Ovary (tissue), 9 donors: ENCODE measurements around the gene ALDOA. TPM values are rescaled to one million over a fixed set of nuclear protein-coding genes. Genes with fewer than 3 reads are reported as not detected.

Experiments used
- DNase-seq, 5 donors: peaks; one replicate each; pipeline ENCODE4 v3.0.0-alpha.2; 2019 to 2020
- H3K27ac ChIP-seq, 2 donors: fragments of 200-600 bp; one replicate each; pipeline versions ENCODE4 v1.5.1 to v1.8.0; 2019 to 2022
- H3K27me3 ChIP-seq: fragments of 200-600 bp; one replicate; pipeline ENCODE4 v1.8.0; 2022
- H3K36me3 ChIP-seq: fragments of 200-600 bp; sonication (generic); one replicate; pipeline ENCODE4 v1.5.1; 2019
- H3K4me1 ChIP-seq: one replicate; pipeline ENCODE4 v1.8.1; 2013; ENCODE audit warnings: mild to moderate bottlenecking, moderate library complexity; ENCODE audit not compliant: insufficient read depth
- H3K4me3 ChIP-seq: fragments of 200-600 bp; sonication (generic); one replicate; pipeline ENCODE4 v1.5.1; 2017
- H3K9me3 ChIP-seq, 2 donors: fragments of 200-600 bp in 1 of 2; sonication (generic) in 1 of 2; one replicate each; pipeline versions ENCODE4 v1.5.1 to v1.8.1; 2013 to 2019; ENCODE audit warnings: mild to moderate bottlenecking in 1 of 2, moderate library complexity in 1 of 2
- EP300 ChIP-seq: sonication (generic); formaldehyde crosslinking; IDR thresholded peaks from one replicate; pipeline ENCODE4 v1.6.1; 2017; ENCODE audit warnings: antibody characterized with exemption
- POLR2A ChIP-seq: fragments of 450-650 bp; IDR thresholded peaks from one replicate; pipeline ENCODE4 v1.6.1; 2017; ENCODE audit warnings: antibody characterized with exemption, mild to moderate bottlenecking, moderate library complexity
- WGBS, 3 donors: extraction: QIAGEN DNeasy Blood & Tissue Kit in 1 of 3; methylation state at CpG; one replicate each; pipeline versions ENCODE4 v1.1.5 to v1.1.7; 2013 to 2017; 5-methylcytosine and 5-hydroxymethylcytosine counted together
- intact Hi-C, 4 donors: fragments of 100-400 bp; cut with DNase I; formaldehyde crosslinking; loops; one replicate each; pipeline versions ENCODE4 v1.11.0 to v1.15.1; 2022 to 2023
- polyA plus RNA-seq, 2 donors: library from polyadenylated mRNA; stranded (reverse); fragments of 200-250 nt in 1 of 2; fragments of 350-450 nt in 1 of 2; fragmentation: Illumina TruSeq in 1 of 2; extraction: RNeasy Lipid Tissue Mini Kit (QIAGEN cat#74804) in 1 of 2; gene quantifications; one replicate each; pipeline ENCODE4 v1.2.3, GENCODE V29; 2013 to 2014
- total RNA-seq, 7 donors: library from RNA; depleted of rRNA in 2 of 7; stranded (reverse); fragments of >200 nt in 2 of 7; fragmentation: NEBNext Ultra II Directional in 3 of 7; extraction: Animal tissue kit (Norgen Biotek cat#: 25700) in 3 of 7; gene quantifications; one replicate each; pipeline versions ENCODE4 v1.1.0 to v1.2.4, GENCODE V29; 2016 to 2023
- TF ChIP-seq, protein P1 (sequence below), 3 donors: fragments of 450-650 bp in 2 of 3; fragments of 200-600 bp in 1 of 3; IDR thresholded peaks; one replicate each; pipeline versions ENCODE4 v1.5.1 to v1.8.0; 2016 to 2022; ENCODE audit warnings: antibody characterized with exemption in 3 of 3, mild to moderate bottlenecking in 1 of 3
- donor health status: DM: no; HTN: no; CAD: no; lungs with moderate emphysema.
- donor health status: DM: no; HTN: no; CAD: no.
- donor health status: Bipolar disorder and iron deficiency.
- donor health status: DM: yes; HTN: yes; CAD: no.
- donor health status: DM: no; HTN: no; CAD: no.
- donor health status: DM: yes; HTN: yes; CAD: no.

Gene ALDOA
- total and polyA plus RNA-seq, 9 donors: 252 to 1,259 (median 835) TPM

DNA sequence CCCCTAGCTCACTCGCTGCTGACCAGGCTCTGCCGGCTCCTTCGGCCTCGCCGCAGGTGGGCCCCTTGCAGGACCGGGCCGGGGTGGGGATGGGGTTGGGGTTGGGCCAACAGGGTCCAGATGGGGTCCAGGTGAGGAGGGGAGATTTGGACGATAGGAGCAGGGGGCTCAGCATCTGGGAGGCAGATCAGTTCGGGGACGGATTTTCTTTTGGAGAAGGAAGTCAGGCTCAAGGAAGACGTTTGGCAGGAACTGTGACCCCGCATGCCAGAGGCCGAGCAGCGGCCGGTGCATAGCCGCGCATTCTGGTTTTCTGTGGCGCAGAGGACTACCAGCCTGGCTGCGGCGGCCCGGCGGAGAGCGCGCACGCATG lies 845 bp upstream of the ALDOA start:
- no peaks in the 10 kb centered on the region for H3K27me3 ChIP-seq
- peak overlapping the region; percentile 97 for H3K4me3 ChIP-seq
- peaks cover 16% of the 10 kb centered on the region for H3K4me1 ChIP-seq
- TF ChIP-seq, protein P1, sequence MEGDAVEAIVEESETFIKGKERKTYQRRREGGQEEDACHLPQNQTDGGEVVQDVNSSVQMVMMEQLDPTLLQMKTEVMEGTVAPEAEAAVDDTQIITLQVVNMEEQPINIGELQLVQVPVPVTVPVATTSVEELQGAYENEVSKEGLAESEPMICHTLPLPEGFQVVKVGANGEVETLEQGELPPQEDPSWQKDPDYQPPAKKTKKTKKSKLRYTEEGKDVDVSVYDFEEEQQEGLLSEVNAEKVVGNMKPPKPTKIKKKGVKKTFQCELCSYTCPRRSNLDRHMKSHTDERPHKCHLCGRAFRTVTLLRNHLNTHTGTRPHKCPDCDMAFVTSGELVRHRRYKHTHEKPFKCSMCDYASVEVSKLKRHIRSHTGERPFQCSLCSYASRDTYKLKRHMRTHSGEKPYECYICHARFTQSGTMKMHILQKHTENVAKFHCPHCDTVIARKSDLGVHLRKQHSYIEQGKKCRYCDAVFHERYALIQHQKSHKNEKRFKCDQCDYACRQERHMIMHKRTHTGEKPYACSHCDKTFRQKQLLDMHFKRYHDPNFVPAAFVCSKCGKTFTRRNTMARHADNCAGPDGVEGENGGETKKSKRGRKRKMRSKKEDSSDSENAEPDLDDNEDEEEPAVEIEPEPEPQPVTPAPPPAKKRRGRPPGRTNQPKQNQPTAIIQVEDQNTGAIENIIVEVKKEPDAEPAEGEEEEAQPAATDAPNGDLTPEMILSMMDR (IDR thresholded peaks at IDR 0.05): no peak
- TF ChIP-seq EP300 (no peak), POLR2A (no peak)
- H3K36me3 ChIP-seq: no peaks in the 10 kb centered on the region
- peak overlapping the region; percentile 91 to 99 for H3K27ac ChIP-seq
- 0 to 1% (median 1%) methylated on average over 21 to 25 of the region's 25 CpGs for whole genome bisulfite sequencing, 3 donors
- no peaks in the 10 kb centered on the region for H3K9me3 ChIP-seq
- intact Hi-C loops: loop anchor here in 2 of 4 donors (2.0 to 10.0 kb wide), 2 partner anchors 28 to 340 kb away; partner anchors contain the start of gene ZNF771 (in 1 of the 2)
- DNase-seq: no peak

DNA sequence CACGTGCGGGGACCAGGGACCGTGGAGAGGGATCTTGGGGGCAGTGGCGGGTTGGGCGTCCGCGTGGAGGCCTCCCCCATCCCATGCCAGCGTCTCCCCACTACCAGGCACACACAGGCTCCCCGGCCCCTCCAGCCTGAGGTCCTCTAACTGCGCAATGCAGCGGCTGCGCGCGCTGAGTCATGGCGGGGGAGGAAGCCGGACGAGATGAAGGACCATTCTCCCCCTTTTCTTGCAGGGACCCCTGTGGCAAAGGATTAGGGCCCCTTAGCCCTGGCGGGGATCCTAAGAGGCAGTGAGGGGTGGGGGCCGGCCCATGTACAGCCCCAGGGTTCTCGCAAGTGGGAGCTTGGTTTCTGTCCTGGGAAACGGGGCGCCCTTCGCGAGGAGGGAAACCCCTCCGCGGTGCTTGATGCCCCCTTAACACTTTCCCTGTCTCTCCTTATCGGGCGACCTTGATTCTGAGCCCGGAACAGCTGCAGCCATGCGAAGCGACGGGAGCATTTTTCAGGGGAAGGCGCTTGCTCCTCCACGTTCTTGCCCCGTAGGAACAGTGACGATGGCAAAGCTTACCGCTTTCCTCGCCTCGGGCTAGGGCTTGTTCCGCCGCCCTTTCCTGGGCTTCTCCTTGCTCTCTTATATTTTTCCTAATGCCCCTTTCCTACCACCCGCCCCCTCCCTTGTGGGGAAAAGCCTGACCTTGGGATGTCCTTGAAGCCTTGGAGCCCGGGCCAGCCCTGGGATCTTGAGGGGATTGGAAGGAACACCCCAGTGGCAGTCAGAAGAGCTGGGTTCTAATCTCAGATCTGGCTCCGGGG lies 592 bp downstream of the ALDOA start:
- Histone ChIP-seq H3K36me3 (no peaks in the 10 kb centered on the region), H3K4me3 (peak overlapping the region; percentile 97), H3K27me3 (no peaks in the 10 kb centered on the region), H3K27ac (peak overlapping the region; percentile 80 to 99), H3K9me3 (no peaks in the 10 kb centered on the region), H3K4me1 (peaks cover 21% of the 10 kb centered on the region)
- intact Hi-C loops: loop anchor here in 2 of 4 donors (2.0 to 10.0 kb wide), 2 partner anchors 27 to 339 kb away; partner anchors contain the start of gene ZNF771 (in 1 of the 2)
- DNase-seq: peak in 3 of 5 donors; percentile 45 to 82 (median 75)
- TF ChIP-seq, protein P1 (IDR thresholded peaks at IDR 0.05): peak in 1 of 3 donors; percentile 29
- TF ChIP-seq EP300 (no peak), POLR2A (no peak)
- 1% methylated on average over 41 to 44 of the region's 44 CpGs for WGBS, 3 donors

DNA sequence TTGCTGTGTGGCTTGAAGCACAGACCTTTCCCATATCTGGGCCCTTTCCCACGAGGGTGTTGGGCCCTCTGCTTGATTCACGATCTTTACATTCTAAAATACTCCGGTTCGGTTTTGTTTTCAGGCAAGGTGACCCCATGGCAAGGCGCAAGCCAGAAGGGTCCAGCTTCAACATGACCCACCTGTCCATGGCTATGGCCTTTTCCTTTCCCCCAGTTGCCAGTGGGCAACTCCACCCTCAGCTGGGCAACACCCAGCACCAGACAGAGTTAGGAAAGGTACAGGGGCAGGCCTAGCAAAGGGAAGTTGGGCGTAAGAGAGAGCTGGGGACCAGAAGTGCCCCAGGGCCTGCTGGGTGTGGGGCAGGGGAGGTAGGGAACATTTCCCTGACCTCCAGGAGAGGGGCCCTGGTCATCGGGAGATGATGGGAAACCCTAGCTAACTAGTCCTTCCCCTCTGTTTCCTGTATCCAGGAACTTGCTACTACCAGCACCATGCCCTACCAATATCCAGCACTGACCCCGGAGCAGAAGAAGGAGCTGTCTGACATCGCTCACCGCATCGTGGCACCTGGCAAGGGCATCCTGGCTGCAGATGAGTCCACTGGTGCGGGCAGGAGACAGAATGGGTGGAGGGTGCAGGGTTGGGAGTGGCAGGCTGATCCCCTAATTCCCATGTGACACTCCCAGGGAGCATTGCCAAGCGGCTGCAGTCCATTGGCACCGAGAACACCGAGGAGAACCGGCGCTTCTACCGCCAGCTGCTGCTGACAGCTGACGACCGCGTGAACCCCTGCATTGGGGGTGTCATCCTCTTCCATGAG lies 1.4 kb downstream of the ALDOA start:
- Histone ChIP-seq H3K27ac (peak overlapping the region; percentile 80 to 99), H3K27me3 (no peaks in the 10 kb centered on the region), H3K4me1 (peaks cover 21% of the 10 kb centered on the region), H3K4me3 (peak overlapping the region; percentile 97), H3K9me3 (no peaks in the 10 kb centered on the region), H3K36me3 (no peaks in the 10 kb centered on the region)
- WGBS, 3 donors: 15 to 40% (median 15%) methylated on average over 21 of the region's 21 CpGs
- intact Hi-C loops: loop anchor here in 1 of 4 donors (10.0 kb wide), 1 partner anchor 338 kb away; the partner anchor contains the start of gene ZNF771
- DNase-seq: peak in 3 of 5 donors; percentile 51 to 57 (median 52)
- TF ChIP-seq, protein P1 (IDR thresholded peaks at IDR 0.05): no peak
- no peak for TF ChIP-seq EP300

DNA sequence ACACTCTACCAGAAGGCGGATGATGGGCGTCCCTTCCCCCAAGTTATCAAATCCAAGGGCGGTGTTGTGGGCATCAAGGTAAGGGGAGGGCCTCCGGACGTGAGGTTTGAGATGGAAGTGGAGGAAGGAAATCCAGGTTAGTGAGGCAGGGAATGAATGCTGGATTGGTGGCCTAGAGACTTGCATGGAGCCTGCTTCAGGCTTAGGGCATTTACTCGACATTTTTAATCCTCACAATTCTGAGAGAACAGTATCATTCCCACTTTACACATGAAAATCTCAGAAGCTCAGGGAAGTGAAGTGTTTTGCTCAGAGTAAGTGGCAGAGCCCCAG lies 2.0 kb downstream of the ALDOA start:
- H3K27me3 ChIP-seq: no peaks in the 10 kb centered on the region
- no peaks in the 10 kb centered on the region for H3K36me3 ChIP-seq
- TF ChIP-seq EP300 (no peak), POLR2A (no peak)
- TF ChIP-seq, protein P1 (IDR thresholded peaks at IDR 0.05): no peak
- intact Hi-C loops: loop anchor here in 1 of 4 donors (10.0 kb wide), 1 partner anchor 337 kb away; the partner anchor contains the start of gene ZNF771
- no peak for DNase-seq
- 52 to 71% (median 56%) methylated on average over 6 of the region's 6 CpGs for WGBS, 3 donors
- no peaks in the 10 kb centered on the region for H3K9me3 ChIP-seq
- peaks cover 21% of the 10 kb centered on the region for H3K4me1 ChIP-seq
- no peak overlapping the region for H3K4me3 ChIP-seq
- peak overlapping the region in 1 of 2 donors; percentile 99 for H3K27ac ChIP-seq
